ENCODE measurements around the gene ANKRD11. TPM values are rescaled to one million over a fixed set of nuclear protein-coding genes. Genes with fewer than 3 reads are reported as not detected.
A peak's percentile ranks its signal among the peaks of the same experiment; 100 is the strongest.
"Not testable (repeated sequence)": the region's sequence is repeated elsewhere in the genome, so short reads cannot be mapped to it uniquely, and the experiment has no call there.

The ANKRD11 gene
- total RNA-seq, 1 donor from 2014 or later = 209 TPM

- no peaks in the 10 kb centered on the region for H3K27me3 Mint-ChIP-seq (ENCODE audit: unreplicated experiment)
- no peaks in the 10 kb centered on the region for H3K9me3 Mint-ChIP-seq (ENCODE audit: unreplicated experiment)
- peaks cover 4% of the 10 kb centered on the region for H3K36me3 Mint-ChIP-seq (ENCODE audit: unreplicated experiment)
- DNase-seq (ENCODE audit: extremely low spot score, unreplicated experiment) = no peak
- peaks cover 70% of the 10 kb centered on the region for H3K4me1 Mint-ChIP-seq (ENCODE audit: unreplicated experiment)
- no peak overlapping the region for H3K4me3 Mint-ChIP-seq (ENCODE audit: unreplicated experiment)
- TF ChIP-seq, protein P1, sequence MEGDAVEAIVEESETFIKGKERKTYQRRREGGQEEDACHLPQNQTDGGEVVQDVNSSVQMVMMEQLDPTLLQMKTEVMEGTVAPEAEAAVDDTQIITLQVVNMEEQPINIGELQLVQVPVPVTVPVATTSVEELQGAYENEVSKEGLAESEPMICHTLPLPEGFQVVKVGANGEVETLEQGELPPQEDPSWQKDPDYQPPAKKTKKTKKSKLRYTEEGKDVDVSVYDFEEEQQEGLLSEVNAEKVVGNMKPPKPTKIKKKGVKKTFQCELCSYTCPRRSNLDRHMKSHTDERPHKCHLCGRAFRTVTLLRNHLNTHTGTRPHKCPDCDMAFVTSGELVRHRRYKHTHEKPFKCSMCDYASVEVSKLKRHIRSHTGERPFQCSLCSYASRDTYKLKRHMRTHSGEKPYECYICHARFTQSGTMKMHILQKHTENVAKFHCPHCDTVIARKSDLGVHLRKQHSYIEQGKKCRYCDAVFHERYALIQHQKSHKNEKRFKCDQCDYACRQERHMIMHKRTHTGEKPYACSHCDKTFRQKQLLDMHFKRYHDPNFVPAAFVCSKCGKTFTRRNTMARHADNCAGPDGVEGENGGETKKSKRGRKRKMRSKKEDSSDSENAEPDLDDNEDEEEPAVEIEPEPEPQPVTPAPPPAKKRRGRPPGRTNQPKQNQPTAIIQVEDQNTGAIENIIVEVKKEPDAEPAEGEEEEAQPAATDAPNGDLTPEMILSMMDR (IDR thresholded peaks at IDR 0.05) = no peak
- H3K27ac Mint-ChIP-seq (ENCODE audit: unreplicated experiment) = peak overlapping the region; percentile 79
Measured at GRCh38 chr16:89363621-89364393, 126.6 kb downstream of the ANKRD11 start.

DNA sequence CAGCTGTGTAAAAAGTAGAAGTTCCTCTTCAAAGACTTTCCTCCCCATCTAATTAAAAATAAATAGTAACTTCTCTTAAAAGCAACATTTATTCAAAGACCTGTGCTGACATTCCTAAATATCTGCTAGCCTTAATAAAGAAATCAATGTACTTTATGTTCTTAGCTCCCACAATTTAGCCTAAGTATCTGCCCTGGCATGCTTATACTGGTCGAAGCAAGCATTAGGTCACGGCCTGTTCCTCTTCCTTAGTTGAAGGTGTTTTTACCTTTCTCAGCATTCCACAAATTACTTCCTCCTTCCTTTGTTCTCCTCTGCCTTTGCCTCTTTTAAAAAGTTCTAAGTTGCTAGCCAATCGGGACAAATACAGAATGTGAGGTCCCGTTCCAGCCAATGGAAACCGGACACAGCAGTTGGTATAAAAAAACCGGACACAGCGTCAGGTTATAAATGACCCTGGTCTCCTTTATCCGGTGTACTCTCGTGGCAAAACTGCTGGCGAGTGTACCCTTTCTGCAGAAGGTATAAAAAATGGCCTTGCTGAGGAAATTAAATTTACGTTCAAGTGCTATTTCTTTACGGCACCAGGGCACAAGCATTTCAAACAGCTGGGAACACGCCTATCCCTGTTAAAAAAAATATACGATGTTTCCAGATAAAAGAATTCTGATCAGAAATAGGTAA is 127.7 kb downstream of the ANKRD11 start:
- peaks cover 65% of the 10 kb centered on the region for H3K4me1 Mint-ChIP-seq (ENCODE audit: unreplicated experiment)
- H3K27me3 Mint-ChIP-seq (ENCODE audit: unreplicated experiment); DNase-seq (ENCODE audit: extremely low spot score, unreplicated experiment); H3K36me3 Mint-ChIP-seq (ENCODE audit: unreplicated experiment); H3K9me3 Mint-ChIP-seq (ENCODE audit: unreplicated experiment); H3K4me3 Mint-ChIP-seq (ENCODE audit: unreplicated experiment); H3K27ac Mint-ChIP-seq (ENCODE audit: unreplicated experiment): not testable (repeated sequence)

DNA sequence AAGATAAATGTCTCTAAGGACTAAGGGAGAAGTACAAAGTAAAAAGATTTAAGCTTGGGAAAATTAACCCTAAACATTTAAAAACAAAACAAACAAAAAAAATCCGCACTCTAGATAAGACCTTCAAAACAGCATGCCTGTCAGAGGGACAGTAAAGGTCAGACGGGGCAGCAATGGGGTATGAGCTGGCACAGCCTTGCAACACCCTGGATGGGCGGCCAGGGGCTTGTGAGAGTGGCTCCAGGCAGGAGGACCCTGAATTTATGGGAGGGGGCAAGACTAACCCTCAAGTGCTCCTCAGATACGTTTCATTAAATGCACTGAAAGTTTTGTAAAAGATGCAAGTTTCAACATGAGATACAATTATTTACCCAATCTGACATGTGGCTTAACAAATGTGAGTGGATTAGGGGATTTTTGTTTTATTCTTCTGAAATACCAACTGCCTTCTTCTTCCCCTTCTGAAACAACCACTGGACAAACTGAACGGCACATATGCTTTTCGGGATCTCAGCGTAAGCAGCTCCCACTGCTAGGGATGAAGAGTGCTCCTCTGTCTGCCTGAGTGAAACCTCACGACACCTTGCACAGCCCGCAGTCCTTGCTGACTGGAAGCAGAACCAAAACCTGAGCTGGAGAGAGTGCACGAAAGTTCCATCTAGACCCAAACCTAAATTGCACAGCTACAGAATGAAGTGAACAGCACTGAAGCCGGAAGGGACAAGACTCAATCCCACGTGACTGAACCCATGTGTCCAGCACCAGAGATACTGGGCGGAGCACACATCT is 128.4 kb downstream of the ANKRD11 start:
- H3K27me3 Mint-ChIP-seq (ENCODE audit: unreplicated experiment) = no peaks in the 10 kb centered on the region
- H3K4me3 Mint-ChIP-seq (ENCODE audit: unreplicated experiment) = no peak overlapping the region
- H3K36me3 Mint-ChIP-seq (ENCODE audit: unreplicated experiment) = peaks cover 4% of the 10 kb centered on the region
- no peak overlapping the region for H3K27ac Mint-ChIP-seq (ENCODE audit: unreplicated experiment)
- no peaks in the 10 kb centered on the region for H3K9me3 Mint-ChIP-seq (ENCODE audit: unreplicated experiment)
- TF ChIP-seq, protein P1 (IDR thresholded peaks at IDR 0.05) = no peak
- peaks cover 66% of the 10 kb centered on the region for H3K4me1 Mint-ChIP-seq (ENCODE audit: unreplicated experiment)
- DNase-seq (ENCODE audit: extremely low spot score, unreplicated experiment) = no peak

GRCh38 chr16:89360760-89361435 is 129.5 kb downstream of the ANKRD11 start:
- TF ChIP-seq, protein P1 (IDR thresholded peaks at IDR 0.05) = no peak
- Mint-ChIP-seq H3K36me3 (ENCODE audit: unreplicated experiment) (peaks cover 4% of the 10 kb centered on the region), H3K4me3 (ENCODE audit: unreplicated experiment) (no peak overlapping the region), H3K27me3 (ENCODE audit: unreplicated experiment) (no peaks in the 10 kb centered on the region), H3K27ac (ENCODE audit: unreplicated experiment) (no peak overlapping the region), H3K4me1 (ENCODE audit: unreplicated experiment) (peaks cover 65% of the 10 kb centered on the region), H3K9me3 (ENCODE audit: unreplicated experiment) (no peaks in the 10 kb centered on the region)
- DNase-seq (ENCODE audit: extremely low spot score, unreplicated experiment) = no peak

Data from osteocyte (in vitro differentiated cells).